Measurements from ENCODE around the gene HIVEP3.

DNA sequence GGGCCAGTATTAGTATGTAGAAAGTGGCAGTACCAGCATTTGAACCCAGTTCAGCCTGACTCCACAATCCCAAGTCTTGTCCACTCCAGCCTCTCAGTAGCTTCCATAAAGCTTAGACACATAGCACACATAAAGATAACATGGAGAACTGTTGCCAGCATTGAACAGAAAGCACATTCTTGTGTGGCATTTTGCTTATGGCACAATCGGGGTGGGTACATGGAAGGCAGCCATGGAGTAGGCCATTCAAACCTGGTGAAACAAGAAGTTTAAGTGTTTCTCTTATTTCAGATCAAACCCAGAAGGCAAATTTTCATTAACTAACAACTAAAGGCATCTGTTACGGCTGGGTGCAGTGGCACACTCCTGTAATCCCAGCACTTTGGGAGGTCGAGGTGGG is 102.7 kb downstream of the HIVEP3 start:
- TF ChIP-seq, protein P1, sequence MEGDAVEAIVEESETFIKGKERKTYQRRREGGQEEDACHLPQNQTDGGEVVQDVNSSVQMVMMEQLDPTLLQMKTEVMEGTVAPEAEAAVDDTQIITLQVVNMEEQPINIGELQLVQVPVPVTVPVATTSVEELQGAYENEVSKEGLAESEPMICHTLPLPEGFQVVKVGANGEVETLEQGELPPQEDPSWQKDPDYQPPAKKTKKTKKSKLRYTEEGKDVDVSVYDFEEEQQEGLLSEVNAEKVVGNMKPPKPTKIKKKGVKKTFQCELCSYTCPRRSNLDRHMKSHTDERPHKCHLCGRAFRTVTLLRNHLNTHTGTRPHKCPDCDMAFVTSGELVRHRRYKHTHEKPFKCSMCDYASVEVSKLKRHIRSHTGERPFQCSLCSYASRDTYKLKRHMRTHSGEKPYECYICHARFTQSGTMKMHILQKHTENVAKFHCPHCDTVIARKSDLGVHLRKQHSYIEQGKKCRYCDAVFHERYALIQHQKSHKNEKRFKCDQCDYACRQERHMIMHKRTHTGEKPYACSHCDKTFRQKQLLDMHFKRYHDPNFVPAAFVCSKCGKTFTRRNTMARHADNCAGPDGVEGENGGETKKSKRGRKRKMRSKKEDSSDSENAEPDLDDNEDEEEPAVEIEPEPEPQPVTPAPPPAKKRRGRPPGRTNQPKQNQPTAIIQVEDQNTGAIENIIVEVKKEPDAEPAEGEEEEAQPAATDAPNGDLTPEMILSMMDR (IDR thresholded peaks at IDR 0.05) = no peak
- TF ChIP-seq POLR2A (IDR thresholded peaks at IDR 0.05) = no peak

Data from esophagus squamous epithelium (tissue), 4 donors.